Stimulated activated CD8-positive, alpha-beta memory T cell treated with anti-CD3 and anti-CD28 coated beads, Interleukin-15, amount 100 ng/mL, for 4 hours (primary cell): ENCODE measurements around the gene MPP3.
"Not testable (repeated sequence)": the region's sequence is repeated elsewhere in the genome, so short reads cannot be mapped to it uniquely, and the experiment has no call there.

Experiments used
- DNase-seq, 2 donors: peaks; one replicate each; pipeline ENCODE4 v3.0.0-alpha.2; 2020; ENCODE audit warnings: low read depth in 2 of 2

Gene MPP3

DNA sequence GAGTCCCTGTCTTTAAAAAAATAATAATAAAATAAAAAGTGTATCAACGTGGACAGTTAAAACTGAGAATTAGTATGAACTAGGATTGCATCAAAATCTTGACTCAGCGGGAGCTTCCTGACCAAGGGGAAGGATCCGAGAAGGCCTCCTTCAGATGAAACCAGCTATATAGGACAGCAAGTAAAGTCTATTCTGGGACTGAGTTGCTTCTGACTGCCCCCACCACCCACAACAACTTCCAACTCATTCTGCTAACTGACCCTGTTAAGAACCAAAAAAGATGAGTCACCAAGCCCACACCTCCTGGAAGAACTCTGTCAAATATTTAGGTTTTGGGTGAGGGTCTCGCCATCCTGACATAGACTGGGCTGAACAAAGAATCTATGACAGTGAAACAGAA, 24.9 kb downstream of the MPP3 start:
- DNase-seq, result no peak

DNA sequence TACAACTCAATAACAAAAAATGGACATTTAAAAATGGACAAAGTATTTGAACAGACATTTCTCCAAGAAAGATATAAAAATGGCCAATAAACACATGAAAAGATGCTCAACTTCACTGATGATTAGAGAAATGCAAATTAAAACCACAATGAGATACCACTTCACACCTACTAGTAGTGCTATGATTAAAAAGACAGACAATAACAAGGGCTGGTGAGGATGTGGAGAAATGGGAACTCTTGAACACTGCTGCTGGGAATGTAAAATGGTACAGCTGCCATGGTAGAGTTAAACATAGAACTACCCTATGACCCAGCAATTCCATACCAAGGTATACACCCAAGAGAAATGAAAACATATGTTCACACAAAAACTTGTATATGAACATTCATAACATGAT, 27.8 kb downstream of the MPP3 start:
- no peak for DNase-seq

GRCh38 chr17:43803758-43804157, 29.2 kb downstream of the MPP3 start:
- no peak for DNase-seq

- no peak for DNase-seq
These were observed 31.1 kb downstream of the MPP3 start for GRCh38 chr17:43801844-43802243.

GRCh38 chr17:43800736-43801135, 32.2 kb downstream of the MPP3 start:
- DNase-seq, result no peak

DNA sequence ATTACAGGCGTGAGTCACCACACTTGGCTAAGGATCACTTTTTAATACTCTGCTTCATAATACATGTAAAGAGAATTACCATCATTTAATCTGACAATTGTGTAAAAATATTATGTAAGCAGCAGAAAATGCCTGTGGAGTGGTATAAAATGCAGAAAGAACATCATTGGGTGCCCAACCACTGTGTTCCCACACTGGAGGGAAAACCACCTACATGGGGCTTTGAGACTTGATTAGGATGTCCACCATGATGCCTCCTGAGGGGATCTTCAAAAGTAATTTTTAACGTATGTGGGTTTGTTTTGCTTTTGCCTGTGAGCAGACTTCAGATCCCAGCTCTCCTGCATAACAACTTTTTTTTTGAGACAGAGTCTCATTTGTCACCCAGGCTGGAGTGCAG, 33.9 kb downstream of the MPP3 start:
- DNase-seq, result no peak

- not testable (repeated sequence) for DNase-seq
These were observed 34.9 kb downstream of the MPP3 start for GRCh38 chr17:43798024-43798423.

DNA sequence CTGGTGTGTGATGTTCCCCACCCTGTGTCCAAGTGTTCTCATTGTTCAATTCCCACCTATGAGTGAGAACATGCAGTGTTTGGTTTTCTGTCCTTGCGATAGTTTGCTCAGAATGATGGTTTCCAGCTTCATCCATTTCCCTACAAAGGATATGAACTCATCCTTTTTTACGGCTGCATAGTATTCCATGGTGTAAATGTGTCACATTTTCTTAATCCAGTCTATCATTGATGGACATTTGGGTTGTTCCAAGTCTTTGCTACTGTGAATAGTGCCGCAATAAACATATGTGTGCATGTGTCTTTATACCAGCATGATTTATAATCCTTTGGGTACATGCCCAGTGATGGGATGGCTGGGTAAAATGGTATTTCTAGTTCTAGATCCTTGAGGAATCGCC, 40.3 kb downstream of the MPP3 start:
- not testable (repeated sequence) for DNase-seq

DNA sequence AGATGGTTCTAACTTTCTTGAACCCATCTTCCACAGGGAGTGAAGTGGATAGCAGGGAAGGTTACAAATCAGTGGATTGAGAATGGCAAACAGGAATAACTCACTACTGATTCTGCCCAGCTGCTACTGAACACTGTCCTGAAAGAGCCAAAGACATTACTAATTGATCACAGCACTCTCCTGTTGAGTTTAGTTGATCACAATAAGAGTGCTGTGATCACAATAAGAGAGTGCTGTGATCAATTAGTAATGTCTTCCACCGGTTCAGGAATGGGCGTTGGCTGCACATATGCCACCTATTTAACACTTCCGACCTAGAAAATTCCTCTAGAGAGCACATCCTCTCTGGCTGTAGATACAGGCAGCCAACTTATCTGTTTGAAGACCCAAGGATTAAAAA, 41.4 kb downstream of the MPP3 start:
- DNase-seq, result no peak

- DNase-seq, result no peak
These were observed 42.5 kb downstream of the MPP3 start for GRCh38 chr17:43790311-43790940.

DNA sequence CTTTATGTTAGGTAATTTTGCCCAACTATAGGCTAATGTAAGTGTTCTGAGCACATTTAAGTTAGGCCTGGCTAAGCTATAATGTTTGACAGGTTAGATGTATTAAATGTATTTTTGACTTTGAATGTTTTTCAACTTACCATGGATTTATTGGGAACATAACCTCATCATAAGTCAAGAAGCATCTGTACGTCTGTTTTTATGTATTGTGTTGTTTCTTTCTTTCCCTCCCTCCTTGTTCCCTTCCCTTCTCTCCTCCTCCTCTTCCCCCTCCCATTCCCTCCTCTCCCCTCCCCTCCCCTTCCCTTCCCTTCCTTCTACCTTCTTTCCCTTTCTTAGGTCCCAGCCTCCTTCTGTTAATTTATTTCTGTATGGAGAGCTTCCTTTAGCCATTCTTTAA, 43.5 kb downstream of the MPP3 start:
- no peak for DNase-seq

DNA sequence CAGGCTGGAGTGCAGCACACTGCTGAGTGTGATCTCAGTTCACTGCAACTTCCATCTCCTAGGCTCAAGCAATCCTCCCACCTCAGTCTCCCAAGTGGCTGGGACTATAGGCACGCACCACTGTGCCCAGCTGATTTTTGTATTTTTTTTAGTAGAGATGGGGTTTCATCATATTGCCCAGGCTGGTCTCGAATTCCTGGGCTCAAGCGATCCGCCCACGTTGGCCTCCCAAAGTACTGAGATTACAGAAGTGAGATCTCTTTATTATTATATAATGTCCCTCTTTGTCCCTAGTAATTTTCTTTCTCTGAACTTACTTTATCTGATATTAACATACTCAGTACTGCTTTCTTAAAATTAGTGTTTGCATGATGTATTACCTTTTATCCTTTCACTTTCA, 44.4 kb downstream of the MPP3 start:
- no peak for DNase-seq

DNA sequence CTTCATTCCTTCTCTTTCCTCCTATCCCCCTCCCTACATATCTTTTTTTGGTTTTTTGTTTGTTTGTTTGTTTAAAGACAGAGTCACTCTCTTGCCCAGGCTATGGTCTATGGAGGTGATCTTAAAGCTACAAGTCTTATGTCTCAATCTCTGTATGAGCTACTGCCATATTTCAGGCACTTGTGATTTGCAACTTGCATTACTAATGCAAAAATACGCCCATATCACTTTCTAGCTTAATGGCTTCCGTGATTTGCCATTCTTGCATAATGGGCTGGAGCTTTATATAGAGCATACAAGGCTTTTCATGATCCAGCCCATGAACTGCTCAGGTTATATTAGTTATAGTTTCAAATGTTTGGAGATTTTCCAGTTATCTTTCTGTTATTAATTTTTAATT, 45.2 kb downstream of the MPP3 start:
- no peak for DNase-seq

DNA sequence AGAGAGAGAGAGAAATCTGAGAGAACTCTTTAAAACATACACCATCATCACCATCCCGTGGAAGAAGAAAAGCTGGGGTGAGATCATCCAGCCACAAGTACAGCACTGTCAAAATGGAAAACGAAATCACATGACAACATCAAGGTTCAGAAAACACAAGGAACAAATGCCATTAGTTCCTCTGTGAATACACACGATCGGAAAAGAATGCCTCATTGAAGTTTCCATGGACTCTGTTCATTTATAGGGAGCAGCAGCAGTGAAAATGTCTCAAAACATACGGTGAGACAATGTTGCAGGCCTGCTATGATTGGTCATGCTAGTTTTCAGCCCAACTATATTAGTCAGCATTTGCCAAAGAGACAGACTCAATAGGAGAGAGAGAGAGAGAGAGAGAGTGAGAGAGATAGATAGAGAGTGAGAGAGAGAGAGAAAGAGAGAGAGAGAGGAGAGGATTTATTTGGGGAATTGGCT, 48.3 kb downstream of the MPP3 start:
- no peak for DNase-seq

- DNase-seq, result no peak
These were observed 48.9 kb downstream of the MPP3 start for GRCh38 chr17:43784068-43784467.

- DNase-seq, result no peak
These were observed 49.8 kb downstream of the MPP3 start for GRCh38 chr17:43782913-43783680.

DNA sequence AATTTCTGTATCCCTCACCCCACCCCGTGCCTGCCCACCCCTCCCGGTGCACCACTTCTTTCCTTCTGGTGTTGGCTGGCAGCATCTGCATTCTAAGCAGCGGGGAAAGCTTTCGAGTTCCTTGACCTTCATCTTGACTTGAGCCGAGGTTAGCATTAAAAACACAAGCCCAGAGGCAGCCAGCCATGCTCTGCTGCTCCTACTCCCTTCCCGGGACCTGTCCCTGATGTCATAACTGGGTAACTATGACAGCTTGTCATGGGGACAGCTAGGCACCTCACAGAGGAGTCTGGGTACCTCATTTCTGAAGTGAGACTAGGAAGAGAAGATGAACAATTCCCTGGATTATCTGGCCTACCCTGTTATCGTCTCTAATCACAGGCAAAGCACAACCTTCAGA, 52.8 kb downstream of the MPP3 start, which contains the start of gene CFAP97D1:
Gene CFAP97D1 (plus strand): TSS at position 301 of the 400 bp plus-strand sequence. CDS start 28 bp downstream, at position 329.
- DNase-seq, result no peak

GRCh38 chr17:43779145-43780125, 53.5 kb downstream of the MPP3 start:
- no peak for DNase-seq

- peak; percentile 28 to 49 for DNase-seq
These were observed 54.4 kb downstream of the MPP3 start, which contains the start of gene DUSP3 for GRCh38 chr17:43778337-43779144. DUSP3 (minus strand) TSS chr17:43778977; CDS start chr17:43778924, 53 bp downstream.

DNA sequence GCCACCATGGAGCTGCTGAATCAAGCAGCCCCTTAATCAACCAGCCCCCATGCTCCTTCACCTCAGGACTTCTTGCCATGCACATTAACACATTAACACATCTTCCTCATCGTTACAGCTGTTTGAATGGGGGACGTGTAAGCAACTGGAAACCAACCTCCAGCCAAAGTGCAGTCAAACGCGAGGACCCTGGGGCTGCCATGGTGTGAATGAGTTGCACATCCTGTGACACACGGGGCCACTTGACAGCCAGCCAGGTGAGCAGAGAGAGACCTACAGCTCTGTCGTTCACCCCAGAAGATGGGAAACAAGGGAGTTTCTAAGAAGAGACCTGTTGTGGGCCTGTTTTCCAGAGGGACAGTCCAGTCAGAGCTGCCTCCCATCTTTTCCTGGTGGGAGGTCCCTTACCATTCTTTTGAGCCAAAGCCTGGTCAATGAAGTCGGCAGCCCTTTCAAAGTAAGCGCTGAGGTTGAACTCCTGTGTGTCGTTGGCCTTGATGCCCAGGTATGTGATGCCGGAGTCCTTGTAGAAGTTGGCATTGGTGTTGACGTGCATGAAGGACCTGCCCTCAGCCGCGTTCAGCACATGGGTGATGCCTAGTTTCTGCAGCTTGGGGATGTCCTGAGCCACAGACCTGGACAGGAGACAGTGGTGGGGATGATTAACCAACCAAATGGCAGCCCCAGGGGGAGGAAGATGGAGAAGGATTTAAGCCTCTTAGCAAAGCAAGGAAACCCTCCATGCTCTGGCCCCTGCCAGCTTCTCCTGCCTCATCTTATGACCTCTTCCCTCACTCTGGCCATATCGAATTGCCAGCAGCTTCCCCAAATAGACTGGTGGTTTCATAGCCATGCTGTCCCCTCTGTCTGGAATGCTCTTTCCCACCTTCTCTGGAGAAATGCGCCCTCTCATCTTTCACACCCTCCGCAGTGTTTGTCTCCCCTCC, 58.4 kb downstream of the MPP3 start:
- DNase-seq, result no peak
